ENCODE results near the gene FBH1. TPM values are rescaled to one million over a fixed set of nuclear protein-coding genes. Genes with fewer than 3 reads are reported as not detected.

Gene FBH1
- total and polyA plus RNA-seq, 8 donors: 74.7 to 96.1 (median 85.0) TPM

DNA sequence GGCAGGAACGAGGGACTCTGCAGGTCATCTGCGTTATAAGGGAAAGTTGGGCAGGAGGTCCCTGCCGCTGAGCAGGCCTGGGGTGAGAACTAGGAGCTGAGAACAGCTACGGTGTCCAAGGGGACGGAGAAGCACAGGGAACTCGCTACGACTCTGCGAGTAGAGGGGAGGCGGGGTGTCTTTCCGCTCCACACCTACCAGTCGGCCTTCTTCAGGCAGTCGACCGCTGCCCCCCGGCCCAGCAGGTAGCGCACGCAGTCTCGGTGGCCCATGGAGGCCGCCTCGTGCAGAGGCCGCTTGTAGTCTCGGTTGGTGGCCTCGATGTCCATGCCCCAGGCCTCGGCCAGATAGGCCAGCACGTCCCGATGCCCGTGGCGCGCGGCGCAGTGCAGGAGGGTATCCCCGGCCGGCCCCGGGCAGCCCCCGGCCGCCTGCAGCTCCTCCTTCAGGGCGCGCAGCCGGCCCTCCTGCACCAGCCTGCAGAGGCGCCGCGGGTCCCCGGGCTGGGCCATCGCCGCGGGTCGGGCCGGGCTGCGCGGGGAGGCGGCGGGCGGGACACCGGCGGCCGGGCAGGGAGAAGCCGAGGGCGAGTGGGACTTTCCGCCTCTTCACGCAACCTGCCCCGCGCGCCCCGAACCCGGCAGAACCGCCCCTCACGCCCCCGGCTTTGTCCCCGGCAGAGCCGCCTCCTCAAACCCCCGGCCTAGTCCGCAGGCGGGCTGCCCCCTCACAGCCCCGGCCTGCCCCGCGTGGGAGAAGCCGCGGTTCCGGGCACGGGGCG, 1.0 kb upstream of the FBH1 start:
- H3K9me3 ChIP-seq: no peaks in the 10 kb centered on the region

DNA sequence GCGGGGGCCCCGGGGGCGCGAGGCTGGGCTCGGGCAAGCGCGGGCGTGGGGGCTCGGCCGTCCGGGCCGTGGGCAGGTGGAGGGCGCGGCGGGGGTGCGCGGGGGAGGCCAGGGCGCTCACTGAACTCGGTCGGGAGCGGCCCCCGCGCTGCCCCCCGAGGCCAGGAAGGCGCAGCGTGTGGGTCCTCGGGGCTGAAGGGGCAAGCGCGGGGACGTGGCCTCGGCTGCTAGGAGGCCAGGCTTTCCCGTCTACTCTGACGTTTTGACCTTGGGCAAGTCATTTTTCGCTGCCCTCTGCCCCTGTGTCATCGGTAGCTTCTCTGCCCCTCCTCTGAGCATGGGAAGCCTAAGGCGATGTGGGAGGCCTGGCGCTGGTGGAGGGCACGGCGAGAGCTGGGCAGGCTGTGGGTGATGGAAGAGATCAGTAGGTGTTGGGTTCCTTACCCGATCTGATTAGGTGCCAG, 441 bp downstream of the FBH1 start:
- H3K4me3 ChIP-seq: peak overlapping the region; percentile 75 to 95
- H3K27ac ChIP-seq: peak overlapping the region; percentile 44 to 81
- H3K36me3 ChIP-seq: peaks cover 0 to 16% of the 10 kb centered on the region in 2 donors
- H3K4me1 ChIP-seq: peaks cover 18 to 52% of the 10 kb centered on the region in 2 donors
- no peaks in the 10 kb centered on the region for H3K9me3 ChIP-seq
- DNase-seq: no peak
- ATAC-seq: no peak
- TF ChIP-seq, protein P1, sequence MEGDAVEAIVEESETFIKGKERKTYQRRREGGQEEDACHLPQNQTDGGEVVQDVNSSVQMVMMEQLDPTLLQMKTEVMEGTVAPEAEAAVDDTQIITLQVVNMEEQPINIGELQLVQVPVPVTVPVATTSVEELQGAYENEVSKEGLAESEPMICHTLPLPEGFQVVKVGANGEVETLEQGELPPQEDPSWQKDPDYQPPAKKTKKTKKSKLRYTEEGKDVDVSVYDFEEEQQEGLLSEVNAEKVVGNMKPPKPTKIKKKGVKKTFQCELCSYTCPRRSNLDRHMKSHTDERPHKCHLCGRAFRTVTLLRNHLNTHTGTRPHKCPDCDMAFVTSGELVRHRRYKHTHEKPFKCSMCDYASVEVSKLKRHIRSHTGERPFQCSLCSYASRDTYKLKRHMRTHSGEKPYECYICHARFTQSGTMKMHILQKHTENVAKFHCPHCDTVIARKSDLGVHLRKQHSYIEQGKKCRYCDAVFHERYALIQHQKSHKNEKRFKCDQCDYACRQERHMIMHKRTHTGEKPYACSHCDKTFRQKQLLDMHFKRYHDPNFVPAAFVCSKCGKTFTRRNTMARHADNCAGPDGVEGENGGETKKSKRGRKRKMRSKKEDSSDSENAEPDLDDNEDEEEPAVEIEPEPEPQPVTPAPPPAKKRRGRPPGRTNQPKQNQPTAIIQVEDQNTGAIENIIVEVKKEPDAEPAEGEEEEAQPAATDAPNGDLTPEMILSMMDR (IDR thresholded peaks at IDR 0.05): no peak
- no peaks in the 10 kb centered on the region for H3K27me3 ChIP-seq
- intact Hi-C loops (cut with DNase I): no loop called here

More for the DNA sequence above, 1.0 kb upstream of the FBH1 start:
- no peaks in the 10 kb centered on the region for H3K27me3 ChIP-seq
- H3K27ac ChIP-seq: peak overlapping the region; percentile 48 to 81
- H3K36me3 ChIP-seq: peaks cover 0 to 3% of the 10 kb centered on the region in 2 donors
- H3K4me1 ChIP-seq: peaks cover 18 to 44% of the 10 kb centered on the region in 2 donors
- peak; percentile 27 for ATAC-seq
- peak in 2 of 4 donors; percentile 42 to 87 for DNase-seq
- intact Hi-C loops (cut with DNase I): no loop called here
- H3K4me3 ChIP-seq: peak overlapping the region; percentile 92 to 95
- TF ChIP-seq, protein P1 (IDR thresholded peaks at IDR 0.05): no peak

DNA sequence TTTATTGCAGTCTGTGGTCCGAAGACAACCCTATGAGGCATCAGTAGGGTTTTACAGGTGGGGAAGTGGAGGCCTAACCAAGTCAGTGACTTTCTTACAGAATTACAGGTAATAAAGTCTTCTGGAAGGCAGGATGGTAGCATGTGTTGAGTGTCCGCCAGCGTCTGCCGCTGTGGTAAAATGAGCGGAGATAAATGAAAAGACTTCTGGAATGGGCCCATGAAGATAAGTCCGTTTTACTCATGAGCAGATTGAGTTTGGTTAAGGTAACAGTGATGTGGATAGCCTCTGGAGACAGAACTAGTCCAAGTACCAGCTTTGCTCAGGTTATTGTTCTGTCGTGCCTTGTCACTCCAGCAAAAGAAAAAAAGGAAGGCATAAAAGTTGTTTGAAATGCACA, 966 bp downstream of the FBH1 start:
- ATAC-seq (no peak), DNase-seq (no peak)
- no peaks in the 10 kb centered on the region for H3K9me3 ChIP-seq
- TF ChIP-seq, protein P1 (IDR thresholded peaks at IDR 0.05): no peak
- intact Hi-C loops (cut with DNase I): no loop called here
- no peak overlapping the region for H3K27ac ChIP-seq
- no peaks in the 10 kb centered on the region for H3K27me3 ChIP-seq
- H3K36me3 ChIP-seq: peaks cover 0 to 21% of the 10 kb centered on the region in 2 donors
- peaks cover 18 to 52% of the 10 kb centered on the region in 2 donors for H3K4me1 ChIP-seq
- H3K4me3 ChIP-seq: peak overlapping the region; percentile 75 to 95

DNA sequence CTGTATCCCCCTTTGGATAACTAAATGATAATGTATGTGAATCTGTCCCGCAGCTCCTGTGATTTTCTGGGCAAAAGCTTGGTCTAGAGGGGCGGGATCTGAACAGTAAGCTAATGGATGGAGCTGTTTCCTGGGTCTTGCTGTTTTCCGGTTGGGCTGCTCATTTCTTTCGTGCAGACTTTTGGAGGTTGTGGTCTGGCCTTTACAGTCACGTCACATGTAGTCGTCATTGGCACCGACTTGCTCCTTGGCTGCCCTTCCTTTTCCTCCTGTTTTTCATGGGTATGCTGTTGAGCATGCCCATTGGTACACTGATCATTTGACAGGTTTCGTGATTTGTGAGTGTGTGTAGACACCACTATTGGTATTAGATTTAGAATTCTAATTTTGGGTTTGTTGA, 2.0 kb downstream of the FBH1 start:
- Histone ChIP-seq H3K27ac (no peak overlapping the region), H3K36me3 (peaks cover 0 to 27% of the 10 kb centered on the region in 2 donors), H3K4me1 (peaks cover 18 to 52% of the 10 kb centered on the region in 2 donors), H3K4me3 (no peak overlapping the region), H3K9me3 (no peaks in the 10 kb centered on the region), H3K27me3 (no peaks in the 10 kb centered on the region)
- intact Hi-C loops (cut with DNase I): no loop called here
- DNase-seq (no peak), ATAC-seq (no peak)
- TF ChIP-seq, protein P1 (IDR thresholded peaks at IDR 0.05): no peak

DNA sequence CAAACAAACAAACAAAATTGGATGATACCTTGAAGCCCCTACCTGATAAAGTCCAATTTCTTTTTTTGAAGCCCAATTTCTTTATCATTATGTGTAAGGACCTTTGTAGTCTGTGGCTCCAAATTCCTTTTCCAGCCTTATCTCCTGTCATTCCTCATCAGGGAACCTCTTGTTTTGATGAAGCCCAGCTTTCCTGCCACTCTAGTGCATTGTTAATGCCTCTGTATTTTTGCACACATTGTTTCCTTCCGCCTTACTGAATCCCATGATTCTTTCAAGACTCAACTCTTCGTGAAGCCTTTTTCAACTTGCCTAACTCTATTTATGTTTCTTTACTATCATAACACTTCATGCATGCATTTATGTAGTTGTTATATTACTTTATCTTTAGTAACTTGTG, 3.3 kb downstream of the FBH1 start:
- Histone ChIP-seq H3K36me3 (peaks cover 0 to 36% of the 10 kb centered on the region in 2 donors), H3K27ac (peak overlapping the region in 1 of 2 donors; percentile 5), H3K9me3 (peaks cover 0 to 8% of the 10 kb centered on the region in 2 donors), H3K27me3 (no peaks in the 10 kb centered on the region), H3K4me1 (peaks cover 16 to 45% of the 10 kb centered on the region in 2 donors), H3K4me3 (no peak overlapping the region)
- TF ChIP-seq, protein P1 (IDR thresholded peaks at IDR 0.05): no peak
- intact Hi-C loops (cut with DNase I): no loop called here
- ATAC-seq (no peak), DNase-seq (no peak)

Measured in left lung (tissue), 10 donors.